Neural crest cell (in vitro differentiated cells): ENCODE measurements around the gene ARID5B. TPM values are rescaled to one million over a fixed set of nuclear protein-coding genes. Genes with fewer than 3 reads are reported as not detected.
"Not testable (repeated sequence)": the region's sequence is repeated elsewhere in the genome, so short reads cannot be mapped to it uniquely, and the experiment has no call there.

Experiments
- DNase-seq: peaks from one replicate; pipeline ENCODE4 v3.0.0; 2021; ENCODE audit warnings: low read depth, mixed read lengths, low spot score
- H3K27ac Mint-ChIP-seq: one replicate; pipeline ENCODE4 v1.8.0; 2021; ENCODE audit warnings: mild to moderate bottlenecking, mixed read lengths; ENCODE audit not compliant: unreplicated experiment
- H3K27me3 Mint-ChIP-seq: 2 replicates; pipeline ENCODE4 v1.8.0; 2021; ENCODE audit warnings: low read depth, mild to moderate bottlenecking, mixed read lengths
- H3K36me3 Mint-ChIP-seq: 2 replicates; pipeline ENCODE4 v1.8.0; 2021; ENCODE audit warnings: low read depth, mild to moderate bottlenecking, mixed read lengths
- H3K4me1 Mint-ChIP-seq: 2 replicates; pipeline ENCODE4 v1.8.0; 2021; ENCODE audit warnings: mixed read lengths
- H3K4me3 Mint-ChIP-seq: one replicate; pipeline ENCODE4 v1.8.0; 2021; ENCODE audit warnings: mild to moderate bottlenecking, mixed read lengths
- H3K9me3 Mint-ChIP-seq: 2 replicates; pipeline ENCODE4 v1.8.0; 2021; ENCODE audit warnings: mixed read lengths
- CTCF ChIP-seq: fragments of 200-600 bp; sonication (generic); conservative IDR thresholded peaks from 2 replicates; pipeline ENCODE4 v1.5.0; 2021; ENCODE audit warnings: antibody characterized with exemption, mild to moderate bottlenecking
- total RNA-seq: library from RNA; stranded (reverse); gene quantifications from 2 replicates; pipeline ENCODE4 v1.2.1, GENCODE V29; 2021

The ARID5B gene
- total RNA-seq, 1 donor from 2014 or later = 10.4 TPM

- Mint-ChIP-seq H3K9me3 (peaks cover 3% of the 10 kb centered on the region), H3K4me3 (no peak overlapping the region), H3K36me3 (no peaks in the 10 kb centered on the region), H3K27ac (no peak overlapping the region), H3K27me3 (no peaks in the 10 kb centered on the region), H3K4me1 (no peaks in the 10 kb centered on the region)
- no peak for DNase-seq
- no peak for TF ChIP-seq CTCF
These were observed 40.3 kb upstream of the ARID5B start for GRCh38 chr10:61860964-61861758.

GRCh38 chr10:61863981-61864380 lies 37.5 kb upstream of the ARID5B start:
- Mint-ChIP-seq H3K27me3 (no peaks in the 10 kb centered on the region), H3K4me1 (no peaks in the 10 kb centered on the region), H3K36me3 (no peaks in the 10 kb centered on the region), H3K27ac (no peak overlapping the region), H3K4me3 (no peak overlapping the region), H3K9me3 (peaks cover 3% of the 10 kb centered on the region)
- DNase-seq = no peak
- TF ChIP-seq CTCF = no peak

GRCh38 chr10:61866700-61867368 lies 34.7 kb upstream of the ARID5B start:
- TF ChIP-seq CTCF = no peak
- no peak overlapping the region for H3K4me3 Mint-ChIP-seq
- no peaks in the 10 kb centered on the region for H3K36me3 Mint-ChIP-seq
- no peaks in the 10 kb centered on the region for H3K27me3 Mint-ChIP-seq
- H3K9me3 Mint-ChIP-seq = no peaks in the 10 kb centered on the region
- H3K27ac Mint-ChIP-seq = no peak overlapping the region
- DNase-seq = no peak
- no peaks in the 10 kb centered on the region for H3K4me1 Mint-ChIP-seq

GRCh38 chr10:61867374-61867773 lies 34.1 kb upstream of the ARID5B start:
- H3K36me3 Mint-ChIP-seq, DNase-seq, H3K27ac Mint-ChIP-seq, H3K4me3 Mint-ChIP-seq, H3K9me3 Mint-ChIP-seq, H3K4me1 Mint-ChIP-seq, H3K27me3 Mint-ChIP-seq: not testable (repeated sequence)

GRCh38 chr10:61867817-61868216 lies 33.7 kb upstream of the ARID5B start:
- H3K9me3 Mint-ChIP-seq, H3K36me3 Mint-ChIP-seq, H3K27me3 Mint-ChIP-seq, DNase-seq, H3K27ac Mint-ChIP-seq, H3K4me1 Mint-ChIP-seq, H3K4me3 Mint-ChIP-seq: not testable (repeated sequence)

GRCh38 chr10:61869041-61869675 lies 32.3 kb upstream of the ARID5B start:
- no peak overlapping the region for H3K27ac Mint-ChIP-seq
- no peaks in the 10 kb centered on the region for H3K36me3 Mint-ChIP-seq
- TF ChIP-seq CTCF = no peak
- no peak for DNase-seq
- no peaks in the 10 kb centered on the region for H3K27me3 Mint-ChIP-seq
- H3K4me3 Mint-ChIP-seq = no peak overlapping the region
- H3K9me3 Mint-ChIP-seq = no peaks in the 10 kb centered on the region
- H3K4me1 Mint-ChIP-seq = no peaks in the 10 kb centered on the region
